Anterior cingulate cortex (tissue), 58 donors: ENCODE results near the gene TCERG1L.
"Not testable (repeated sequence)": the region's sequence is repeated elsewhere in the genome, so short reads cannot be mapped to it uniquely, and the experiment has no call there.

Source experiments
- DNase-seq, 58 donors: peaks; one replicate each; lab custom pipeline; 2025; lab: John Stamatoyannopoulos, UW

TCERG1L gene

DNA sequence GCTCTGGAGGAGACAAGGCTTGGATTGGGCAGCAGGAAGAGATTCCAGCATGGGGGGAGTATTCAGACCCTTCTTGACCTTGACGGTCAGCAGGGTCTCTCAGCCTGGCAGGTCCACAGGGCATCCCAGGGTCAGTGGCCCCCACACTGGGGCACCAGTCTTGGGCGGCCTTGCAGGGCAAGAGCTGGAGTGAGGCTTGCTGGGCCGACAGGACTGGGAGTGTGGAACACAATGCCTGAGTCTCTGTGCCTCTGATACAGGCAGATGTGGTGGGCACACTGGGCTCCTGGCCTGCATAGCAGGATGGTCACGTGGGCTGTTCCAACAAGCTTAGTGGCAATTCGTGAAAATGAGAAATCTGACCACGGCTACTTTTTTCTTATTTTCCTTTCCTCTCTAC, 229.7 kb downstream of the TCERG1L start:
- no peak for DNase-seq

GRCh38 chr10:131081376-131081775, 230.1 kb downstream of the TCERG1L start:
- DNase-seq = no peak

GRCh38 chr10:131080571-131080970, 230.9 kb downstream of the TCERG1L start:
- DNase-seq = no peak

GRCh38 chr10:131079314-131079713, 232.2 kb downstream of the TCERG1L start:
- no peak for DNase-seq

DNA sequence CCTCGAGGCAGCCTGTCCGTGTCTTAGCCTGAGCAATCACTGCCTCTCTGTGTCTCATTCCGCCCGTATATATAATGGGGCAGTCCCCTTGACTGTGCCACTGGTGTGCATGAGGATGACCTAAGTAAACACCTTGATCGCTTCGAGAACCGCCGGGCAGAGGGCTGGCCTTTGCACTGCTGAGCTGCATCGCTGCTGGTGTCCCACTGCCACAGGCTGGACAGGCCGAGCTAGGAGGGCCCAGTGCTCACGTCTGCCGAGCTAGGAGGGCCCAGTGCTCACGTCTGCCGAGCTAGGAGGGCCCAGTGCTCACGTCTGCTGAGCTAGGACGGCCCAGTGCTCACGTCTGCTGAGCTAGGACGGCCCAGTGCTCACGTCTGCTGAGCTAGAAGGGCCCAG, 232.6 kb downstream of the TCERG1L start:
- not testable (repeated sequence) for DNase-seq

GRCh38 chr10:131078131-131078881, 233.2 kb downstream of the TCERG1L start:
- no peak for DNase-seq

GRCh38 chr10:131077724-131078123, 233.8 kb downstream of the TCERG1L start:
- DNase-seq = no peak

- no peak for DNase-seq
These were observed 234.5 kb downstream of the TCERG1L start for GRCh38 chr10:131077031-131077430.

DNA sequence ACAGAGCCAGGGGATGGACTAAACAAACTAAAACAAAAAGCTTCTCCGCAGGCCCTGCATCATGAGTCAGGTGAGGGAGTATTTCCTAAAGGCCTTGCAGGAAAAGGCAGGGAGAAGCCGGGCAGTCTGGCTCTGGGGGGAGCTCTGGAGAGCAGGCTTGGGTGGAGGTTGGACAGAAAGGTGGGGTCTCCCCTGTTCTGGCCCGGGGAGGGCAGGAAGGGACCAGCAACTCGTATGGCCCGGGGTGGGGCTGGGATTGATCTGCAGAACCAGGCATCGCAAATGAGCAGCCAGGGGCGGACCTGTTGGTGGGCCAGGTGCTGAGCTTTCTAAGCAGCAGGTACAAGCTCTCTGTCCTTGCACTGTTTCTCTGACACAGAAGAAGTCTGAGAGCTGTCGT, 235.2 kb downstream of the TCERG1L start:
- no peak for DNase-seq

DNA sequence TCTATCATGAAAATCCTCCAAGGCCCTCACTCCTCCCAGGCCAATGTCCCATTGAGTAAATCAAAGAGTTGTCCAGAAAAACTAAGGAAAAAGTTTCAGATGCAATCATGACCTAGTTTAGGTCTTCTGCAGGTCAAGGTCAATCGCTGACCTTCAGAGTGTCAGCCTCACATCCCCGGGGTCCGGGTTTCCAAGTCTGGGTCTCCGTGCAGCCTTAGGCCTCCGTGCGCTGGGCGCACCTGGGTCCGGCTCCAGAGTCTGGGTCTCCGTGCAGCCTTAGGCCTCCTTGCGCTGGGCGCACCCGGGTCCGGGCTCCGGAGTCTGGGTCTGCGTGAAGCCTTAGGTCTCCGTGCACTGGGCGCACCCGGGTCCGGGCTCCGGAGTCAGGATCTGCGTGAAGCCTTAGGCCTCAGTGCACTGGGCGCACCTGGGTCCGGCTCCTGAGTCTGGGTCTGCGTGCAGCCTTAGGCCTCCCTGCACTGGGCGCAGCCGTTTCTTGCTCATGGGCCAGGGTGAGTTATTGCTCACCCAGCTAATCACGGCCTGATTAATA, 236.2 kb downstream of the TCERG1L start:
- DNase-seq = no peak

DNA sequence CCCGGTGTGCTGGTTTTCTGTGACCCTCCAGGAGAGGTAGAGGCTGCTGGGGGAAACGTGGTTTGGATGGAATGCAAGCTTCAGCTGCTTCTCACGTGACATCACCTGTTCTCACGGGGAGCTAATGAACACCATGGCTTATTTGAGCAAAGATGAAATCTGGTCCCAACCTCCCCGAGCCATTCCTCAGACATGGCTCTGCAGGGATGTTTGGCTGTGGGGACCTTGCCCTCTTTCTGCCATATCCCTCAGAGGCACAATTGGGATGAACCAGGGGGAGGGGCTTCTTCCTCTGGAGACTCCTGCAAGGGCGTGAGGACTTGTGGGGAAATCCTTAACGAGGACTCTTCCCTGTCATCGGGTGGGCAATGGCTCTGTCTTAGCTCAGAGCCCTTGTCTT, 236.8 kb downstream of the TCERG1L start:
- DNase-seq = no peak

DNA sequence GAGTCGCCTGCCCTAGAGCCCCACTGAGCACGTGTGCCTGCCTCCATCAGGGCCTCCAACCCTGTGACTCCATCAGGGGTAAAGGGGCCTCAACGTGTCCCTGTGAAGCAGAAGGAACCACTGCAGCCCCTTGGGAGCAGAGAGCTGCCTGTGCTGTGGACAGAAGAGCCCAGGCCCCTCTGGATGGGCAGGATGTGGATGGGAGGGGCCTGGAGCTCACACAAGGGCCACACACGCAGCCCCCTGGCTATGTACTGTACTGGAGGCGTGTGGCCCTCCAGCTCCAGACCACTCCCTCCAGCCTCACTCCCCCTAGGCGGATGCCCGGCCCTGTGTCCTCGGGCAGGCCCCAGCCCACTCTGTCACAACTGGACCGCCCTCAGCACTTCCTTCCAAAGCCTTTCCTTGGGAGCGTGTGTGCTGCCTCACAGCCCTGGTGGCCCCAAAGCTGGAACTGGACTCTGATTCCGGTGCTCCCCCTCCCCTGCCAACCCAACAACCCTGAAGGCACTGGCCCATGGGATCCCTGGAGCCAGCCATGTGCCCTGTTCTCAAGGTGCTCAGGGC, 238.0 kb downstream of the TCERG1L start:
- DNase-seq = no peak

GRCh38 chr10:131072651-131073468, 238.7 kb downstream of the TCERG1L start:
- no peak for DNase-seq

DNA sequence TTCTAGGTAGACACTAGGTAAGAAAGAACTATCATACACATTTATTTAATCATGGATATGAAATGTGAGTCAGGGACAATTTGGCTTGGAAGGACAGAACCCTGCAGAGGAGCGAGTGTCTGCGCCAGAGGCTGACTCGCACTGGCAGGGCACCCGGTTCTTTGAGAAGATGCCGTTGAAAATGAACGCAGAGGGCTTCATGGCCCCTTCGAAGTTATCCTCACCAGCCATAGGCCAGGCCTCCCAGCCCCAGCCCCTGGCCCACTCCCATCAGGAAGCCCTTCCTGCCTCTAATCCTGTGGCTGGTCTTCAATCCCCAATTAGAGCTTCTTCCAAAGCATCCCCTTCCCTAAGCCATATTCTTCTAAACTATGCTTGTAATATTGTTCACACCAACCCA, 239.8 kb downstream of the TCERG1L start:
- no peak for DNase-seq

DNA sequence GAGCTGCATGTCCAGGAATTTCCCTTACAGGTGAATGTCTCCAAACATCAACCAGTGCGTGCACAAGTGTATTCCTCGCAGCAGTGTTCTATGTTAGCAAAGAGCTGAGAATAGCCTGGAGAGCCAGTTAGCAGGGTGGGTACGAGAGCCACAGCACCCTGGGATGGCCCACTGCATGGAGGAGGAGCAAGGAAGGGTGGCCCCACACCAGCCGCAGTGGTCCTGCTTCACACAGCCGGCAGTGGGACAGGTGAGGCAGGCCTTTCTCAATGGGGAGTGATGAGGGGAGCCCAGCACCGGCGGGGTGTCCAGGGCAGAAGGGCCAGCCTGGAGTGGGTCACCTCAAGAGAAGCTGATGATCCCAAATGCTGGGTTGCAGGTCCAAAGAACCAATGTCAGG, 240.7 kb downstream of the TCERG1L start:
- DNase-seq = no peak

DNA sequence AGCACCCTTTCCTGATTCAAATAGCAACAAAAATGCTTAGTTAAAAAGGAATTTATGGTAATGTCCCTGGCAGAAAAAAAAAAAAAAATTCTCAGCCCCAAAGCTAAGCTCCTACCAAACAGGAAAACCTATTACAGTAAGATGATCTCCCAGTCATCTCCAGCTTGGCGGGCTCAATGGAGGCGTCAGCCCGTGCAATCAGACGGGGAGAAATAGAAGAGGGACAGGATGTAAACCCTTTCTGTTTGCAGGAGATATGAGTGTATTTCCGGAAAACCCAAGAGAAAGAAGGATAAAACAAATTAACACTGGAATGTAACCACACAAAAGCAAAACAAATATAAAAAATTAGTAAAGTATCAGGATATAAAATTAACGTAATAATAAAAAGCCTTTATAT, 242.8 kb downstream of the TCERG1L start:
- no peak for DNase-seq

DNA sequence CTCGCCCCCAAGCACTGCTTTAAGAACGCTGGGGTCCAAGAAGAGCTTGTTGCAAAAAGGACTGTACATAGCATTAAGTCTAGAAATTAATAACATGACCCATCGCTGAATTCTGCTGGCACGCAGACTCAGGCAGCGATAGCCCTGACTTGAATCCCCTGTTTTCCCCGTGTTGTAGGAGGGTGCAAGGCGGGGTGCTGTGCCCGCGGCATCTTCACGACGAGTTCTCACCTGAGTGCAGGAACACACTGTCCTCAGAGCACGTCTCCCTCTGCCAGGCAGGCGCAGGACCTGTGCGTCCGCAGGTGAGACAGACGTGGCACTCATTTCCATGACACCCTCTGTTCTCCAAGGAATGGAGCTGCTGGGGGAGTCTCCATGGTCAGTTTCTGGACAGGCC, 243.2 kb downstream of the TCERG1L start:
- no peak for DNase-seq

DNA sequence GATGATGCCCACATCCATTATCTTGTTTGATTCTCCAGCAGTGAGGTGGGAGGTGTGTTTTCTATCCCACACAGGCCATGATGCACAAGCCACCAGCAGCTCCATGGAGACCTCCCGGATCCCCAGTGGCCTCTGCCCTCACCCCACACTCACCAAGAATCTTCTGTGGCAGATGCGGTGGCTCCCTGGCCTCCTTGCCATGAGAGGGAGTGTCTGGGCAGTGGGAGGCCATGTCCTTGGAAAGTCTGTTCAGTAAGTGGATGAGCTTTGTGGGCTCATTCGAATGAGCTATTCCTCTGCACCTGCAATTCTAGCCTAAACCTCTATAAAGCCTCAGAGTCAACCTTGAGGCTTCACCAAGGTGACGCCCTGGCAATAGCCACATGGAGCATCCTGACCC, 243.8 kb downstream of the TCERG1L start:
- no peak for DNase-seq

DNA sequence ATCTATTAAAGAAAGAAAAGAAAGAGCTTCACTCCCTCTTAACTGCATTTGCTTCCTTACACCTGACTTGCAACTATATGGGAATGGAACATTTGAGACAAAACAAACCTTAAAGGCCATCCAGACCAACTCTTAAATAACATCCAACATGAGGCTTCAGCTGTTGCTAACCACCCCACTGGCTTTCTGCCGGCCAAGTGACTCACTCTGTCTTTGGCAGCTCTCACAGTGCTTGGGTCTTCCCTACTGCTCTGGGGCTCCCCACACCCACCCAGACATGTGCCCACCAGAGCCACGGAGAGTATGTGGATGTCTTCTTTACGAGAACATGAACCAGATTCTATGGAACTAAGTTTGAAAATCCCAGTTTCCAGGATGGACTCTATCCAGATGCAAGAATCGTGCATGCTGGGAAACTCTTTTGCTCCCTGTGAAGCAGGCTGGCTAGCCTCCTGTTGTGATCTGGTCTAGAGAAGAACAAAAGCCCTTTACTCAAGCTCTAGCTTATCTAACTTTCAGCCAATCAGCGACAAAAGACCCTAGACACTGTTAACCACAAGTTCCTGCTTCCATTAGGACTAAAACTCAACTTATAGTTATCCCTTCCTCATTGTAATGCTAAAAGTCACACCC, 245.7 kb downstream of the TCERG1L start:
- DNase-seq = peak in 10 of 58 donors; percentile 8 to 53 (median 20)

- DNase-seq = no peak
These were observed 248.2 kb downstream of the TCERG1L start for GRCh38 chr10:131063311-131063710.
